SK-N-SH treated with all-trans-retinoic acid at 6 μM for 48 hours (cell line): Measurements from ENCODE around the gene ATP11A.

Experiments
- ATAC-seq: fragments of 200-7000 bp; cut with Tn5 transposase; 3 replicates; pipeline ENCODE4 v1.9.1; 2020; ENCODE audit warnings: mild to moderate bottlenecking, moderate library complexity
- ARNTL ChIP-seq: fragments of 450-650 bp; formaldehyde crosslinking; IDR thresholded peaks from 2 replicates; pipeline ENCODE4 v1.5.0; 2020; ENCODE audit warnings: low read depth, mild to moderate bottlenecking, moderate library complexity, borderline replicate concordance
- BACH2 ChIP-seq: fragments of 250-450 bp; sonication (Bioruptor Pico); IDR thresholded peaks from 2 replicates; pipeline ENCODE4 v1.9.0; 2021; ENCODE audit warnings: mild to moderate bottlenecking, borderline replicate concordance
- CSDC2 ChIP-seq: fragments of 250-450 bp; sonication (Bioruptor Pico); IDR thresholded peaks from 2 replicates; pipeline ENCODE4 v1.5.0; 2020; ENCODE audit warnings: mild to moderate bottlenecking, moderate library complexity
- ESRRG ChIP-seq: fragments of 250-450 bp; sonication (Bioruptor Pico); IDR thresholded peaks from 2 replicates; pipeline ENCODE4 v1.6.1; 2021; ENCODE audit warnings: mild to moderate bottlenecking
- GLIS3 ChIP-seq: fragments of 250-450 bp; sonication (Bioruptor Pico); IDR thresholded peaks from 2 replicates; pipeline ENCODE4 v1.5.0; 2020; ENCODE audit warnings: mild to moderate bottlenecking, moderate library complexity
- ISL1 ChIP-seq: fragments of 250-450 bp; sonication (Bioruptor Pico); IDR thresholded peaks from 2 replicates; pipeline ENCODE4 v2.1.2; 2022; ENCODE audit warnings: mild to moderate bottlenecking, moderate library complexity
- PPARA ChIP-seq: fragments of 250-450 bp; sonication (Bioruptor Pico); IDR thresholded peaks from 2 replicates; pipeline ENCODE4 v1.5.0; 2020; ENCODE audit warnings: mild to moderate bottlenecking, borderline replicate concordance
- RARB ChIP-seq: fragments of 250-450 bp; sonication (Bioruptor Pico); IDR thresholded peaks from 2 replicates; pipeline ENCODE4 v1.8.0; 2021; ENCODE audit warnings: mild to moderate bottlenecking, moderate library complexity
- SNAI2 ChIP-seq: fragments of 250-450 bp; sonication (Bioruptor Pico); IDR thresholded peaks from 2 replicates; pipeline ENCODE4 v1.5.0; 2020; ENCODE audit warnings: mild to moderate bottlenecking, moderate library complexity
- TOX ChIP-seq: fragments of 250-450 bp; sonication (Bioruptor Pico); IDR thresholded peaks from 2 replicates; pipeline ENCODE4 v1.8.0; 2021; ENCODE audit warnings: mild to moderate bottlenecking, moderate library complexity, borderline replicate concordance
- ZC3H10 ChIP-seq: fragments of 250-450 bp; sonication (Bioruptor Pico); IDR thresholded peaks from 2 replicates; pipeline ENCODE4 v1.5.1; 2021; ENCODE audit warnings: mild to moderate bottlenecking, moderate library complexity
- ZFP3 ChIP-seq: fragments of 250-450 bp; sonication (Bioruptor Pico); IDR thresholded peaks from 2 replicates; pipeline ENCODE4 v1.5.0; 2020; ENCODE audit warnings: mild to moderate bottlenecking, moderate library complexity
- ZFP30 ChIP-seq: fragments of 450-650 bp; formaldehyde crosslinking; IDR thresholded peaks from 2 replicates; pipeline ENCODE4 v1.5.0; 2022; ENCODE audit warnings: mild to moderate bottlenecking, moderate library complexity
- ZNF565 ChIP-seq: fragments of 450-650 bp; formaldehyde crosslinking; conservative IDR thresholded peaks from 2 replicates; pipeline ENCODE4 v1.5.0; 2020; ENCODE audit warnings: low read depth, mild to moderate bottlenecking, moderate library complexity
- ZNF70 ChIP-seq: fragments of 450-650 bp; formaldehyde crosslinking; IDR thresholded peaks from 2 replicates; pipeline ENCODE4 v1.5.0; 2020; ENCODE audit warnings: mild to moderate bottlenecking, moderate library complexity
- TF ChIP-seq, protein P1 (sequence below): fragments of 250-450 bp; sonication (Bioruptor Pico); IDR thresholded peaks from 2 replicates; pipeline ENCODE4 v1.5.1; 2020; ENCODE audit warnings: low read depth, mild to moderate bottlenecking, moderate library complexity
- TF ChIP-seq, protein P2 (sequence below): fragments of 250-450 bp; sonication (Bioruptor Pico); IDR thresholded peaks from 2 replicates; pipeline ENCODE4 v1.8.0; 2020; ENCODE audit warnings: mild to moderate bottlenecking, moderate library complexity, borderline replicate concordance
- TF ChIP-seq, protein P3 (sequence below): fragments of 250-450 bp; sonication (Bioruptor Pico); IDR thresholded peaks from 2 replicates; pipeline ENCODE4 v1.8.0; 2021; ENCODE audit warnings: low read depth, mild to moderate bottlenecking, moderate library complexity, borderline replicate concordance
- TF ChIP-seq, protein P4 (sequence below): fragments of 250-450 bp; sonication (Bioruptor Pico); IDR thresholded peaks from 2 replicates; pipeline ENCODE4 v1.5.0; 2020; ENCODE audit warnings: mild to moderate bottlenecking, moderate library complexity
- TF ChIP-seq, protein P5 (sequence below): fragments of 250-450 bp; sonication (Bioruptor Pico); IDR thresholded peaks from 2 replicates; pipeline ENCODE4 v1.5.1; 2021; ENCODE audit warnings: mild to moderate bottlenecking, moderate library complexity

The ATP11A gene

DNA sequence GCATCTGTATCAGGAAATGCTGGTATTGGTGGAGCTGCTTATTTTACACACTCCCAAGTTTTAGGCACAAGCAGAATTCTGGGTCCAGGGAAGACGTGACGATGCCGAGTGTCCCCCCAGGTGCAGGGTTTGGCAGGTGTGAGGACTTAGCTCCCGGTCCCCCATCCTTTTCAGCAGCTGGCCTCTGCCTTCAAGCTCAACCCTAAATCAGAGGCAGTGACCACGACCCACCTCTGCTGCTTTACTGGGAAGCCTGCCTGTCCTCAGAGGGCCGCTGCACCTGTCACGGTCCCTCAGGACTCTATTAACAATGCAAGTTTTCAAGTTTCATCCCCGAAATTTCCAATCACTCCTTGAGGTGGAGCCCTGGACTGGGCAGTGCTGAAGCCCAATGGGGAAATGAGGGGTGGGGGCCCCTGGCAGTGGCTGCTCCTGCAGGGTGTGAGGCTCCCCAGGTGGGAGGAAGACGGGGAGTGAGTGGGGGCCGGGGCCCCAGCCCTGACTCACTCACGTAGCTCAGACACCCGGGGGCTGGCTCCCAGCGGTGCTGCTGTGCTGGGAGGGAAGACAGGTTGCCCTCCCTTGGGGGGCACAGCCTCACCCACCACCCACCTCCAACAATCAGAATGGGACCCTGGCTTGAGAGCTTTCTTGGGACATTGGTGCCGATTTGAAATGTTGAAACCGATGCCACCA lies 186.6 kb downstream of the ATP11A start:
- no peak for ATAC-seq

DNA sequence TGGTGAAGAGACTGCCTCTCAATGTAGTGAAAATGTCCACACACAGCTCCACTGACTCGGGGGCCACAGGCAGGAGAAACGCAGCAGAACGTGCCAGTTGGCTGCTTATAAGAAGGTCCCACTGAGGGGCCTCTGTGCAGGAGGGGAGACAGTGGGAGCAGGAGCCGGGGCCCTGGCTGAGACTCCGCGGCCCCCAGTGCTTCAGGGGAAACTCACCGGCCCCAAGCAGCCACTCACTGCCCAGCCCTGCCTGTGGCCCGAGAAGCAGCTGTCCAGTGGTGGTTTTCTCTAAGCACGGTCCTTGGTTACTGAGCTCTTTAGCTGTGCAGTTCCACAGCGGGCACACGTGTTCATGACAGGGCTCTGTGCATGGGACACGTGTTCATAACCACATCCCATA lies 187.2 kb downstream of the ATP11A start:
- no peak for ATAC-seq
- TF ChIP-seq ESRRG (no peak), ARNTL (CRISPR knock-in tag) (no peak), ZC3H10 (CRISPR knock-in tag) (no peak)

More for the DNA sequence above, 186.6 kb downstream of the ATP11A start:
- TF ChIP-seq ZFP3 (CRISPR knock-in tag) (no peak), ZNF70 (CRISPR knock-in tag) (no peak), CSDC2 (CRISPR knock-in tag) (no peak), ISL1 (CRISPR knock-in tag) (no peak), SNAI2 (CRISPR knock-in tag) (no peak), RARB (CRISPR knock-in tag) (no peak), GLIS3 (CRISPR knock-in tag) (no peak), PPARA (CRISPR knock-in tag) (no peak), ESRRG (no peak), BACH2 (no peak), ZC3H10 (CRISPR knock-in tag) (no peak), ZFP30 (no peak), ZNF565 (CRISPR knock-in tag) (no peak)
- TF ChIP-seq, protein P1, sequence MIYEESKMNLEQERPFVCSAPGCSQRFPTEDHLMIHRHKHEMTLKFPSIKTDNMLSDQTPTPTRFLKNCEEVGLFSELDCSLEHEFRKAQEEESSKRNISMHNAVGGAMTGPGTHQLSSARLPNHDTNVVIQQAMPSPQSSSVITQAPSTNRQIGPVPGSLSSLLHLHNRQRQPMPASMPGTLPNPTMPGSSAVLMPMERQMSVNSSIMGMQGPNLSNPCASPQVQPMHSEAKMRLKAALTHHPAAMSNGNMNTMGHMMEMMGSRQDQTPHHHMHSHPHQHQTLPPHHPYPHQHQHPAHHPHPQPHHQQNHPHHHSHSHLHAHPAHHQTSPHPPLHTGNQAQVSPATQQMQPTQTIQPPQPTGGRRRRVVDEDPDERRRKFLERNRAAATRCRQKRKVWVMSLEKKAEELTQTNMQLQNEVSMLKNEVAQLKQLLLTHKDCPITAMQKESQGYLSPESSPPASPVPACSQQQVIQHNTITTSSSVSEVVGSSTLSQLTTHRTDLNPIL (CRISPR knock-in tag): no peak
- TF ChIP-seq, protein P2, sequence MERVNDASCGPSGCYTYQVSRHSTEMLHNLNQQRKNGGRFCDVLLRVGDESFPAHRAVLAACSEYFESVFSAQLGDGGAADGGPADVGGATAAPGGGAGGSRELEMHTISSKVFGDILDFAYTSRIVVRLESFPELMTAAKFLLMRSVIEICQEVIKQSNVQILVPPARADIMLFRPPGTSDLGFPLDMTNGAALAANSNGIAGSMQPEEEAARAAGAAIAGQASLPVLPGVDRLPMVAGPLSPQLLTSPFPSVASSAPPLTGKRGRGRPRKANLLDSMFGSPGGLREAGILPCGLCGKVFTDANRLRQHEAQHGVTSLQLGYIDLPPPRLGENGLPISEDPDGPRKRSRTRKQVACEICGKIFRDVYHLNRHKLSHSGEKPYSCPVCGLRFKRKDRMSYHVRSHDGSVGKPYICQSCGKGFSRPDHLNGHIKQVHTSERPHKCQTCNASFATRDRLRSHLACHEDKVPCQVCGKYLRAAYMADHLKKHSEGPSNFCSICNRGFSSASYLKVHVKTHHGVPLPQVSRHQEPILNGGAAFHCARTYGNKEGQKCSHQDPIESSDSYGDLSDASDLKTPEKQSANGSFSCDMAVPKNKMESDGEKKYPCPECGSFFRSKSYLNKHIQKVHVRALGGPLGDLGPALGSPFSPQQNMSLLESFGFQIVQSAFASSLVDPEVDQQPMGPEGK: no peak
- TF ChIP-seq, protein P3, sequence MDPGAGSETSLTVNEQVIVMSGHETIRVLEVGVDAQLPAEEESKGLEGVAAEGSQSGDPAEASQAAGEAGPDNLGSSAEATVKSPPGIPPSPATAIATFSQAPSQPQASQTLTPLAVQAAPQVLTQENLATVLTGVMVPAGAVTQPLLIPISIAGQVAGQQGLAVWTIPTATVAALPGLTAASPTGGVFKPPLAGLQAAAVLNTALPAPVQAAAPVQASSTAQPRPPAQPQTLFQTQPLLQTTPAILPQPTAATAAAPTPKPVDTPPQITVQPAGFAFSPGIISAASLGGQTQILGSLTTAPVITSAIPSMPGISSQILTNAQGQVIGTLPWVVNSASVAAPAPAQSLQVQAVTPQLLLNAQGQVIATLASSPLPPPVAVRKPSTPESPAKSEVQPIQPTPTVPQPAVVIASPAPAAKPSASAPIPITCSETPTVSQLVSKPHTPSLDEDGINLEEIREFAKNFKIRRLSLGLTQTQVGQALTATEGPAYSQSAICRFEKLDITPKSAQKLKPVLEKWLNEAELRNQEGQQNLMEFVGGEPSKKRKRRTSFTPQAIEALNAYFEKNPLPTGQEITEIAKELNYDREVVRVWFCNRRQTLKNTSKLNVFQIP: no peak
- TF ChIP-seq, protein P4, sequence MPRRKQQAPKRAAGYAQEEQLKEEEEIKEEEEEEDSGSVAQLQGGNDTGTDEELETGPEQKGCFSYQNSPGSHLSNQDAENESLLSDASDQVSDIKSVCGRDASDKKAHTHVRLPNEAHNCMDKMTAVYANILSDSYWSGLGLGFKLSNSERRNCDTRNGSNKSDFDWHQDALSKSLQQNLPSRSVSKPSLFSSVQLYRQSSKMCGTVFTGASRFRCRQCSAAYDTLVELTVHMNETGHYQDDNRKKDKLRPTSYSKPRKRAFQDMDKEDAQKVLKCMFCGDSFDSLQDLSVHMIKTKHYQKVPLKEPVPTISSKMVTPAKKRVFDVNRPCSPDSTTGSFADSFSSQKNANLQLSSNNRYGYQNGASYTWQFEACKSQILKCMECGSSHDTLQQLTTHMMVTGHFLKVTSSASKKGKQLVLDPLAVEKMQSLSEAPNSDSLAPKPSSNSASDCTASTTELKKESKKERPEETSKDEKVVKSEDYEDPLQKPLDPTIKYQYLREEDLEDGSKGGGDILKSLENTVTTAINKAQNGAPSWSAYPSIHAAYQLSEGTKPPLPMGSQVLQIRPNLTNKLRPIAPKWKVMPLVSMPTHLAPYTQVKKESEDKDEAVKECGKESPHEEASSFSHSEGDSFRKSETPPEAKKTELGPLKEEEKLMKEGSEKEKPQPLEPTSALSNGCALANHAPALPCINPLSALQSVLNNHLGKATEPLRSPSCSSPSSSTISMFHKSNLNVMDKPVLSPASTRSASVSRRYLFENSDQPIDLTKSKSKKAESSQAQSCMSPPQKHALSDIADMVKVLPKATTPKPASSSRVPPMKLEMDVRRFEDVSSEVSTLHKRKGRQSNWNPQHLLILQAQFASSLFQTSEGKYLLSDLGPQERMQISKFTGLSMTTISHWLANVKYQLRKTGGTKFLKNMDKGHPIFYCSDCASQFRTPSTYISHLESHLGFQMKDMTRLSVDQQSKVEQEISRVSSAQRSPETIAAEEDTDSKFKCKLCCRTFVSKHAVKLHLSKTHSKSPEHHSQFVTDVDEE (CRISPR knock-in tag): no peak
- TF ChIP-seq, protein P5, sequence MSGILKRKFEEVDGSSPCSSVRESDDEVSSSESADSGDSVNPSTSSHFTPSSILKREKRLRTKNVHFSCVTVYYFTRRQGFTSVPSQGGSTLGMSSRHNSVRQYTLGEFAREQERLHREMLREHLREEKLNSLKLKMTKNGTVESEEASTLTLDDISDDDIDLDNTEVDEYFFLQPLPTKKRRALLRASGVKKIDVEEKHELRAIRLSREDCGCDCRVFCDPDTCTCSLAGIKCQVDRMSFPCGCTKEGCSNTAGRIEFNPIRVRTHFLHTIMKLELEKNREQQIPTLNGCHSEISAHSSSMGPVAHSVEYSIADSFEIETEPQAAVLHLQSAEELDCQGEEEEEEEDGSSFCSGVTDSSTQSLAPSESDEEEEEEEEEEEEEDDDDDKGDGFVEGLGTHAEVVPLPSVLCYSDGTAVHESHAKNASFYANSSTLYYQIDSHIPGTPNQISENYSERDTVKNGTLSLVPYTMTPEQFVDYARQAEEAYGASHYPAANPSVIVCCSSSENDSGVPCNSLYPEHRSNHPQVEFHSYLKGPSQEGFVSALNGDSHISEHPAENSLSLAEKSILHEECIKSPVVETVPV: no peak

GRCh38 chr13:112877539-112877938 lies 187.7 kb downstream of the ATP11A start:
- ATAC-seq: no peak
- TF ChIP-seq, protein P2: no peak
- TF ChIP-seq ZFP30 (no peak), TOX (CRISPR knock-in tag) (no peak), CSDC2 (CRISPR knock-in tag) (no peak), ZNF70 (CRISPR knock-in tag) (no peak), ARNTL (CRISPR knock-in tag) (no peak), ZC3H10 (CRISPR knock-in tag) (no peak)
- TF ChIP-seq, protein P1 (CRISPR knock-in tag): no peak
- TF ChIP-seq, protein P4 (CRISPR knock-in tag): no peak
